GM04503 (cell line): ENCODE data around the gene MAOA.
"Not testable (repeated sequence)": the region's sequence is repeated elsewhere in the genome, so short reads cannot be mapped to it uniquely, and the experiment has no call there.

Experiments
- DNase-seq: peaks from one replicate; pipeline ENCODE4 v3.0.0-alpha.2; 2012; ENCODE audit warnings: low read depth

The MAOA gene

GRCh38 chrX:43664258-43664657 lies 8.2 kb downstream of the MAOA start:
- no peak for DNase-seq

GRCh38 chrX:43664708-43665107 lies 8.6 kb downstream of the MAOA start:
- no peak for DNase-seq

- DNase-seq: no peak
These were observed 10.3 kb downstream of the MAOA start for GRCh38 chrX:43666311-43666912.

- DNase-seq: not testable (repeated sequence)
These were observed 20.0 kb downstream of the MAOA start for GRCh38 chrX:43675965-43676628.

- DNase-seq: no peak
These were observed 21.0 kb downstream of the MAOA start for GRCh38 chrX:43676971-43677572.

GRCh38 chrX:43677993-43678392 lies 21.9 kb downstream of the MAOA start:
- no peak for DNase-seq

GRCh38 chrX:43679058-43679457 lies 23.0 kb downstream of the MAOA start:
- no peak for DNase-seq

GRCh38 chrX:43679778-43680177 lies 23.7 kb downstream of the MAOA start:
- no peak for DNase-seq

- DNase-seq: no peak
These were observed 26.6 kb downstream of the MAOA start for GRCh38 chrX:43682726-43683125.

- DNase-seq: no peak
These were observed 29.1 kb downstream of the MAOA start for GRCh38 chrX:43685221-43685620.

GRCh38 chrX:43688586-43688985 lies 32.5 kb downstream of the MAOA start:
- DNase-seq: no peak

- DNase-seq: no peak
These were observed 37.7 kb downstream of the MAOA start for GRCh38 chrX:43693602-43694406.

- DNase-seq: no peak
These were observed 43.4 kb downstream of the MAOA start for GRCh38 chrX:43699475-43699874.

- no peak for DNase-seq
These were observed 46.0 kb downstream of the MAOA start for GRCh38 chrX:43702079-43702524.

GRCh38 chrX:43702660-43703059 lies 46.6 kb downstream of the MAOA start:
- DNase-seq: no peak

- DNase-seq: peak; percentile 29
These were observed 47.2 kb downstream of the MAOA start for GRCh38 chrX:43703211-43703791.

GRCh38 chrX:43706786-43707370 lies 50.8 kb downstream of the MAOA start:
- no peak for DNase-seq

- no peak for DNase-seq
These were observed 51.9 kb downstream of the MAOA start for GRCh38 chrX:43707812-43708548.

- DNase-seq: no peak
These were observed 60.0 kb downstream of the MAOA start for GRCh38 chrX:43716144-43716543.

GRCh38 chrX:43716696-43717095 lies 60.6 kb downstream of the MAOA start:
- DNase-seq: no peak

- DNase-seq: no peak
These were observed 61.1 kb downstream of the MAOA start for GRCh38 chrX:43717161-43717560.
